22Rv1 (cell line): ENCODE data around the gene DGKB.

Experiments used
- H3K27ac ChIP-seq: fragments of 450-650 bp; 2 replicates; pipeline ENCODE4 v1.5.1; 2017
- CTCF ChIP-seq: fragments of 450-650 bp; IDR thresholded peaks from 2 replicates; pipeline ENCODE4 v1.5.1; 2017; ENCODE audit warnings: mild to moderate bottlenecking
- ZFX ChIP-seq: fragments of 450-650 bp; IDR thresholded peaks from 2 replicates; pipeline ENCODE4 v1.6.1; 2017; ENCODE audit warnings: antibody characterized with exemption, borderline replicate concordance

The DGKB gene

GRCh38 chr7:14195079-14195478 lies 707.5 kb downstream of the DGKB start:
- TF ChIP-seq CTCF (no peak), ZFX (no peak)
- H3K27ac ChIP-seq: no peak overlapping the region

GRCh38 chr7:14191686-14192098 lies 710.9 kb downstream of the DGKB start:
- H3K27ac ChIP-seq: no peak overlapping the region
- TF ChIP-seq ZFX (no peak), CTCF (no peak)

- TF ChIP-seq CTCF (peak; percentile 5; the same call in 1 of the 2 replicates), ZFX (no peak)
- no peak overlapping the region for H3K27ac ChIP-seq
Observed at GRCh38 chr7:14184292-14184864, 718.2 kb downstream of the DGKB start.

GRCh38 chr7:14179781-14180180 lies 722.8 kb downstream of the DGKB start:
- H3K27ac ChIP-seq: no peak overlapping the region
- no peak for TF ChIP-seq CTCF
- TF ChIP-seq ZFX: no peak

GRCh38 chr7:14177876-14178275 lies 724.7 kb downstream of the DGKB start:
- TF ChIP-seq ZFX (no peak), CTCF (no peak)
- H3K27ac ChIP-seq: no peak overlapping the region

- no peak overlapping the region for H3K27ac ChIP-seq
- no peak for TF ChIP-seq ZFX
Observed at GRCh38 chr7:14170872-14171271, 731.7 kb downstream of the DGKB start.

GRCh38 chr7:14158111-14158510 lies 744.4 kb downstream of the DGKB start:
- H3K27ac ChIP-seq: no peak overlapping the region
- no peak for TF ChIP-seq ZFX
- TF ChIP-seq CTCF: no peak

- H3K27ac ChIP-seq: no peak overlapping the region
- TF ChIP-seq CTCF (no peak), ZFX (no peak)
Observed at GRCh38 chr7:14156436-14156835, 746.1 kb downstream of the DGKB start.
